GM10266 (cell line): ENCODE measurements around the gene ASCL3.
"Not testable (repeated sequence)": the region's sequence is repeated elsewhere in the genome, so short reads cannot be mapped to it uniquely, and the experiment has no call there.

Experiments used
- DNase-seq: peaks from one replicate; pipeline ENCODE4 v3.0.0; 2012; ENCODE audit errors: extremely low spot score
- TF ChIP-seq, protein P1 (sequence below): IDR thresholded peaks from 2 replicates; pipeline ENCODE4 v1.5.1; 2012; ENCODE audit warnings: mild to moderate bottlenecking, low read depth; ENCODE audit not compliant: control insufficient read depth, insufficient read depth; ENCODE audit errors: missing control alignments

Gene ASCL3

DNA sequence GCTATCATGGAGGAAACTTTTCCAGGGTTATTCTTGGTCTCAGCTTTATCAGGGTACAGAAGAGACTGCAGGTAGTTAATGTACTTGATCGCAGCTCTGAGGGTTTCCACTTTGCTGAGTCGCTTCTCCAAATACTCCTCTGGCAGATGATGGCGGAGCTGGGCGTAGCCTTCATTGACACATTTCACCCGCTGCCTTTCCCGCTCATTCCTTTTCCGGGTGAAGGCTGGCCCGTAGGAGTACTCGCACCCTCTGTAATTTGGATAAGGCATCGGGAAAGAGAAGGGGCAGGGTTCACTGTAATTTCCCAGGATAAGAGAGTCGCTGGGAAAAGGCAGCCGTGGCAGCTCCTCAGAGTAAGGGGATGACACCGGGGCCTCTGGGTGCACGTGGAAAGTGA is 5.2 kb downstream of the ASCL3 start:
- TF ChIP-seq, protein P1, sequence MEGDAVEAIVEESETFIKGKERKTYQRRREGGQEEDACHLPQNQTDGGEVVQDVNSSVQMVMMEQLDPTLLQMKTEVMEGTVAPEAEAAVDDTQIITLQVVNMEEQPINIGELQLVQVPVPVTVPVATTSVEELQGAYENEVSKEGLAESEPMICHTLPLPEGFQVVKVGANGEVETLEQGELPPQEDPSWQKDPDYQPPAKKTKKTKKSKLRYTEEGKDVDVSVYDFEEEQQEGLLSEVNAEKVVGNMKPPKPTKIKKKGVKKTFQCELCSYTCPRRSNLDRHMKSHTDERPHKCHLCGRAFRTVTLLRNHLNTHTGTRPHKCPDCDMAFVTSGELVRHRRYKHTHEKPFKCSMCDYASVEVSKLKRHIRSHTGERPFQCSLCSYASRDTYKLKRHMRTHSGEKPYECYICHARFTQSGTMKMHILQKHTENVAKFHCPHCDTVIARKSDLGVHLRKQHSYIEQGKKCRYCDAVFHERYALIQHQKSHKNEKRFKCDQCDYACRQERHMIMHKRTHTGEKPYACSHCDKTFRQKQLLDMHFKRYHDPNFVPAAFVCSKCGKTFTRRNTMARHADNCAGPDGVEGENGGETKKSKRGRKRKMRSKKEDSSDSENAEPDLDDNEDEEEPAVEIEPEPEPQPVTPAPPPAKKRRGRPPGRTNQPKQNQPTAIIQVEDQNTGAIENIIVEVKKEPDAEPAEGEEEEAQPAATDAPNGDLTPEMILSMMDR, result no peak
- no peak for DNase-seq

DNA sequence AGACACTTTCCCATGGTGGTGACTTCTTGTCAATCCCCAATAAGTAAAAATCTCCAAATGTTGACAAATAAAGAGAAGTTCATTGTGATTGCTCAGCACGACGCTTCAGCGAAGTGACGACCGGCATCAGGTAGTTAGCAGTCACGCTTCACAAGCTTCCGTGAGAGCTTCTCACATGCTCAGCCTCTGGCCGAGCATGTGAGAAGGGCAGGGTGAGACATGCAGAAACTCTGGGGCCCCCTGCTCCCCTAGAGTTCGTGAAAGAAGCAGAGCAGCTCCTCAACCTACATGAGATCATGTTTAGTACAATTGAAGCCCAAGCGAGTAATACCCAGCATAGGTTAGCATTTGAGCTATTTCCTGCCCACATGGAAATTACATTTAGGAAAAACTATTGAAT is 5.7 kb downstream of the ASCL3 start:
- TF ChIP-seq, protein P1, result no peak
- no peak for DNase-seq

DNA sequence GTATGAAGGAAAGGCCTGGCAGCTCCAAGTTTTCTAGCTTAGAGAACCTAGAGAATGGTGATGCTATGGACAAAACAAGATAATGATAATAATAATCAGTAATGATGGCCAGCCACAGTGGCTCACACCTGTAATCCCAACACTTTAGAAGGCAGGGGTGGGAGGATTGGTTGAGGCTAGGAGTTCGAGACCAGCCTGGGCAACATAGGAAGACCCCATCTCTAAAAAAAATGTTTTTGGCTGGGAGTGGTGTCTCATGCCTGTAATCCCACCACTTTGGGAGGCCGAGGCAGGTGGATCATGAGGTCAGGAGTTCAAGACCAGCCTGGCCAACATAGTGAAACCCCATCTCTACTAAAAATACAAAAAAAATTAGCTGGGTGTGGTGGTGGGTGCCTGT is 7.0 kb downstream of the ASCL3 start:
- DNase-seq, result not testable (repeated sequence)

DNA sequence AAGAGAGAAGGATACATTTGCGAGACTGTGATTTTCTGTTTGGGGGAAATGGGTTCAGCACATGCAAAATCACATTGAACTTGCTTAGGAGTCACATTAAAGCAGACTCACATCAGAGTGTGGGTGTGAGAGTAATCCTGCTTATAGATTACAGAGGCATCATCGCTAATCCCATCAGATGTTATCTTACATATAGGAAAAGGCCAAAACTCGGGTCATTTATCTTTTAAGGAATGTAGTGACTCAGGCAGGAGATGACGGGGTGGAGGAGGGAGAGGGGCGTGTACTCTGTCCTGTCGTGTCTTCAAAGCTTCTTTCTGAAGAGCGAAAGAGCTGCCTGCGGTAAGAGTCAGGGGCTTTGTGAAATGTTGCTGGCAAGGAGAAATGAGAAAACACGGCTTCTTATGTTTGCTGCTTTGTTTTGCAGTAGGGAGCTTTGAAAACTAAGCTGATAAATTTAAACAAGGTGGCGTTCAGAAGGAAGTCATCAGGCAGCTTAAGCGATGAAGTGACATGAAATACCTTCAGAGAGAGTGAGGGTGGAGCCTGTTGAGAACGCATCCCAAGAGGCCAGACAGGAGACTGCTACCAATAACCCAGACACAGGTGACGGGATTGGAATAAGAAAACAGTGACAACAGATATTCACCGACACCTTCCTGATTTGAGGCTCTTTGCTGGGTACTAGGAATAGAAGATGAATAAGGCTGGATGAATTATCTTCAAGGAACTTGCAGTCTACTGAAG is 7.9 kb downstream of the ASCL3 start:
- DNase-seq, result no peak
- TF ChIP-seq, protein P1, result no peak

DNA sequence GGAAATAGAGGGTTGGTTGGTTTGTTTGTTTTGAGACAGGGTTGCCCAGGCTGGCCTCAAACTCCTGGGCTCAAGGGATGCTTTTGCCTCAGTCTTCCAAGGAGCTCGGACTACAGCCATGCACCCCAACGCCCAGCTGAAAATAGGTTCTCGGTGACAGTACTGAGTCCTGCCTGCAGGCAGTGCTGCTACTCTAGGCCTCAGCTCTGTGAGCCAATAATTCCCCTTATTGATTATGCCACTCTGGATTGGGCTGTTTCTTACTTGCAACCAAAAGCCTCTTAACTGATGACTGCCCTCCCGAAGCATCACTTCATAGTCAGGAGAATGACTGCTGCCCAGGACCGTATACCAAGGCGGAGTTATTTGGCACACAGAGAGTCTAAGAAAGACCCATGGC is 8.9 kb downstream of the ASCL3 start:
- TF ChIP-seq, protein P1, result no peak
- DNase-seq, result no peak

DNA sequence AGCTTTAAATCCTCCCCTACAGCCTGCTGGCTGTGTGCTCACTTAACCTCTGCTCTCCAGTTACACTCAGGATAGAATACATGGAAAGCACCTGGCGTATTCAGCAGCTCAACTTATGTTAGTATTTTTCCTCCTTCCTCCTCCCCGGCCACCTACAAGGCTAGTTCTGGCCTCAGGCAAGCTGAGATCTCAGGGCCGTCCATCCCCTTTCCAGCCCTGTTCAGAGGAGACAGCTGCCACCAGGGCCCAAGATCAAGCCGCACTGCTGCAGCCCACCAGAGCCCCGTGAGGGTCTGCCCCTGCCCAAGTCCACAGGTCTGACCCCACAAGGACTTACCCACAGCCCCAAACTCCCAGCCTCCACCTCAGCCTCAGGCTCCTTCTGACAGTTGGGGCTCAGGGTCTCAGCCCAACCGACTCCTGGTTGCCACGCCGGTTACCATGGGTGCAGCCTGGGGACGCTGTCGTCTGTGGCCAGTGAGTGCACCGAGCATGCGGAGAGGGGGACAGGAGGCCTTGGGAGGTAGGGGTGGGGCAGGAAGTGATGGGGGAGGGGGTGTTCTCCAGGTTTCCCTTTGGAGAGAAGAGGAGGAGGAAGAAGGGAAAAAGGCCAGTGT is 10.1 kb downstream of the ASCL3 start, which contains the start of gene C11orf16:
C11orf16 (minus strand) TSS at position 384 of the 617 bp plus-strand sequence. CDS start 639 bp downstream, outside the sequence.
- TF ChIP-seq, protein P1, result no peak
- DNase-seq, result no peak

DNA sequence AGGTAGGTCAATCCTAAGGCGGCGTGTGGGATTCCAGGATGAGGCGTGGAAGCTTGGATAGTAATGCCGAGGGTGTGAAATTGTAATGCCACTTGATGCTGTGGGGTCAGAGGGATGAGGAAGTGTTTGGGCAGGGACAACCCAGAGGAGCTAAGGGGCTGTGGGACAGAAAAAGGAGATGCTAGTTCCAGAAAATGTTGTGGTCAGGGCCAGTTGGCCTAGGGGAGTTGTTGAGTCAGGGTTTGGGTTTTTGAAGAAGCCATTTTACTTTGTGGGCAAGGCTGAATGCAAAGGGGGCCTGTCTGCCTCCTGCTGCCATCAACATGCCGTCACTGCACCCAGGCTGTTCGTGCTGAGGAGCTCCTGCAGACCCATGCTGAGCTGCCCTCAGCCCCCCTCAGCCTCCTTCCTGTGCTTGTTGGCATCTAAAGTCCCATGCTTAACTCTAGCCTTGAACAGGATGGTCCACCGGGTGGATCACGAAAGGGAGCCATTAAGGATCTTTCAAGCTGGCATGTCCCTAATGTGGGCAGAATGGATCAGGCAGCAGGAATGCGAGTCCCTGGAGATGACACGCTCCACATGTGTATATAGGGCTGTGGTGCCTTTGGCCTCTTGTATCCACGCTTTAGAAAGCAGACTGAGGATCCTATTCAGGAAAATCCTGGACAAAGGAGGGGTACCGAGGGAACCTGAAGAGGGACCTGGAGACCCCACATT is 12.2 kb downstream of the ASCL3 start:
- TF ChIP-seq, protein P1, result no peak
- DNase-seq, result no peak
